ENCODE data around the gene CYBC1.

- TF ChIP-seq REST (IDR thresholded peaks at IDR 0.05; ENCODE audit: insufficient replicate concordance, low read depth) = no peak
- peak; percentile 86 for TF ChIP-seq CTCF (IDR thresholded peaks at IDR 0.05; ENCODE audit: insufficient read depth, low read length)
- TF ChIP-seq SPI1 (IDR thresholded peaks at IDR 0.05; ENCODE audit: borderline replicate concordance, low read depth) = no peak
- TF ChIP-seq POLR2AphosphoS5 (IDR thresholded peaks at IDR 0.05; ENCODE audit: low read depth) = peak; percentile 34; the same call in 1 of the 2 replicates
- TF ChIP-seq GABPA (IDR thresholded peaks at IDR 0.05; ENCODE audit: low read depth) = no peak
Measured at GRCh38 chr17:82494236-82495055, 43.9 kb upstream of the CYBC1 start.

Measured in HL-60 (cell line).